Testis (tissue), 2 donors: ENCODE measurements around the gene DHX35.

Source experiments
- CTCF ChIP-seq, 3 experiments: fragments of 450-650 bp in 2 of 3; fragments of 200-600 bp in 1 of 3; sonication (generic) in 1 of 3; IDR thresholded peaks; one replicate each; pipeline ENCODE4 v1.5.1; 2016 to 2019; ENCODE audit warnings: antibody characterized with exemption in 3 of 3, mild to moderate bottlenecking in 2 of 3, moderate library complexity in 1 of 3
- POLR2A ChIP-seq: fragments of 450-650 bp; IDR thresholded peaks from one replicate; pipeline ENCODE4 v1.6.1; 2017; ENCODE audit warnings: antibody characterized with exemption, mild to moderate bottlenecking, moderate library complexity

DNA sequence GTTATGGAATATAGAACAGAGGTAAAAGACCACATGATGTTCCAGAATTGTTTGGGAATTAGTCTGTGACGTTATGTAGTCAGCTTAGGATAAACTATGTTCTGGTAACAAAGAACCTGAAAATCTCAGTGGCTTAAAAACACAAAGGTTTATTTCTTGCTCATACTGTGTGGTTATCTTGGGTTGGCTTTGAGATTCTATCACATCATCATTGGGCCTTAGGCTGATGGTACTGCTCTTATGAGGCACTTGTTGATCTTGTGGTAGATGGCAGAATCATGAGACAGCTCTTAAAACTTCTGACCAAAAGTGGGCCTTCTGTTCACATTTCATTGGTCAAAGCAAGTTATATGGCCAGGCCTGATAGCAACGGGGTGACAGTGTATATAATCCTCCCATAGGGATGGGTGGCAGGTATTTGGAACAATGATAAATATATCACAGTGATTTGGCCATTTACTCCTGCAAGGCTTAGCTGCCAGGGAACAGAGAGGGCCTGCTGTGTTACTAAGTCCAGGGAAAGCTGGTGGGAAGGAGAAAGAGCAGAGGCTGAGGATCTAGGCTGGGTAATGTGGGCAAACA lies 13.5 kb downstream of the DHX35 start:
- TF ChIP-seq CTCF (IDR thresholded peaks at IDR 0.05), result no peak
- no peak for TF ChIP-seq POLR2A
